Activated T-helper 2 cell treated with anti-CD3 and anti-CD28 coated beads, Interferon-gamma antibody, Interleukin-2, Interleukin-4, amounts not matched to agents 10 μg/mL and 5 μg/mL and 100 μg/mL, durations not matched to agents 14 hours and 24 hours and 36 hours (primary cell): ENCODE measurements around the gene USP13. TPM values are rescaled to one million over a fixed set of nuclear protein-coding genes. Genes with fewer than 3 reads are reported as not detected.
A peak's percentile ranks its signal among the peaks of the same experiment; 100 is the strongest.

Experiments used
- DNase-seq: peaks from one replicate; pipeline ENCODE4 v3.0.0; 2021; ENCODE audit warnings: low spot score
- H3K27ac Mint-ChIP-seq: one replicate; pipeline ENCODE4 v1.8.0; 2021; ENCODE audit warnings: mixed read lengths
- H3K27me3 Mint-ChIP-seq: one replicate; pipeline ENCODE4 v1.8.0; 2021; ENCODE audit warnings: low read depth, mixed read lengths
- H3K36me3 Mint-ChIP-seq: one replicate; pipeline ENCODE4 v1.8.0; 2021; ENCODE audit warnings: low read depth, mixed read lengths
- H3K4me1 Mint-ChIP-seq: one replicate; pipeline ENCODE4 v1.8.0; 2021; ENCODE audit warnings: low read depth, mixed read lengths
- H3K4me3 Mint-ChIP-seq: one replicate; pipeline ENCODE4 v1.8.0; 2021; ENCODE audit warnings: low read depth, mild to moderate bottlenecking, moderate library complexity, mixed read lengths
- H3K9me3 Mint-ChIP-seq: one replicate; pipeline ENCODE4 v1.8.0; 2021; ENCODE audit warnings: mixed read lengths
- intact Hi-C: fragments of 100-400 bp; cut with micrococcal nuclease; formaldehyde crosslinking; loops from one replicate; pipeline ENCODE4 v1.15.1; 2023
- total RNA-seq: library from RNA; stranded (reverse); gene quantifications from 2 replicates; pipeline ENCODE4 v1.2.3, GENCODE V29; 2022

Gene USP13
- 16.4 and 17.0 TPM in 2 replicates for total RNA-seq

DNA sequence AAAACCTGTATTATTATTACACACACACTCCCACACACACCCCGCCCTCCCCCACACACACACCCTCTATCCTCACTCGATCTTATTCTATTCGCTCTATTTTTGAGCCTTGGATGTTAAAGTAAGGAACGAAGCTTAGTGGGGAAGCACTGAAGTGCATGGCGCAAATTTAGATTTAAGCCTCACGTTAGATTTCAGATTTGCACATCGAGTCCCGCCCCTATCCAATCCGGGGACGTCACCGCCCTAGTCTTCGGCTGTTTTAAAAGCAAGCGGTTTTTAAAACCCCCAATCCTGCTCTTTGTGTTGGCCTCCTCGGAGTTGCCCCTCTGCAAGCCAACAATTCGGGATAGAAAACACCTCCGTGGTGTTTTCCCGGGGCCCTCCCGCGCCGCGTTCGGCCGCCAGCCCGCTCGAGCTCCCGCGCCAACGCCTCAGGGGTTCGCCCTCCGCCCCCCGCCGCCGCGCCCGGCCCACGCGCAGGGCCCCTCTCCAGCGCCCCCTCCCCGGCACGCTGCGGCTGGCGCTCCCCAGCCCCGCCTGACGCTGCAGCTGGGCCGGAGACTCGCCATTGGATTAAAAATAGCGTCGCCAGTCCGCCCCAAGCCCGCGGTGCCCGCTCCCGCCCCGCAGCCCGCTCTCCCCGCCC is at the start of gene USP13:
Gene USP13, plus strand, starts transcription at position 594 of the 649 bp plus-strand sequence. CDS start 186 bp downstream, outside the sequence.
- peak; percentile 57 for DNase-seq
- intact Hi-C loops: loop anchor here (1.0 to 10.0 kb wide), 9 partner anchors 43 to 1260 kb away; partner anchors contain the start of genes FXR1, MFN1, MRPL47 and NDUFB5
- H3K36me3 Mint-ChIP-seq: peaks cover 5% of the 10 kb centered on the region
- H3K4me3 Mint-ChIP-seq: peak within 1 kb of the TSS; percentile 94
- H3K27me3 Mint-ChIP-seq: peaks cover 10% of the 10 kb centered on the region
- H3K9me3 Mint-ChIP-seq: no peaks in the 10 kb centered on the region
- peaks cover 26% of the 10 kb centered on the region for H3K4me1 Mint-ChIP-seq
- H3K27ac Mint-ChIP-seq: peak within 1 kb of the TSS; percentile 83

GRCh38 chr3:179603321-179603720 is 49.5 kb upstream of the USP13 start:
- DNase-seq: no peak
- Mint-ChIP-seq H3K9me3 (no peaks in the 10 kb centered on the region), H3K27me3 (no peaks in the 10 kb centered on the region), H3K27ac (peak overlapping the region; percentile 99), H3K36me3 (peaks cover 37% of the 10 kb centered on the region), H3K4me1 (peaks cover 22% of the 10 kb centered on the region), H3K4me3 (peak overlapping the region; percentile 99)
- intact Hi-C loops: loop anchor here (5.0 kb wide), 1 partner anchor 531 kb away; the partner anchor contains the start of gene ZMAT3

DNA sequence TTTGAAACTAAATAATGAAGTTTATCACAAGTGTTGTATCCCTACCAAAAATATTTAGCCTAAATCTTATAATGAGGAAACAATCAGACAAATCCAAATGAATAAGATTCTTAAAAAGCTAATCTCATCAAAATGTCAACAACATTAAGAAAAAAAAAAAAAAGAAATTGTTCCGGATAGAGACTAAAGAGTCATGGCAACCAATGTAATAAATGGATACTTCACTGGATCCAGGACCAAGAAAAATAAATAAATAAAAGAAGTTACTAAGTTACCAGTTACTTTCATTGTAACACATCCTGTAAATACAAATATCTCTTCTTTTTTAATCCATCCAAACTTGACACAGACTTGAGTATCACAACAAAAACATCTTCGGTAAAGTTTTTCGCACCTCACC is 49.0 kb upstream of the USP13 start:
- intact Hi-C loops: loop anchor here (1.0 to 5.0 kb wide), 6 partner anchors 42 to 532 kb away; partner anchors contain the start of genes ACTL6A, MFN1, PIK3CA and USP13
- peaks cover 34% of the 10 kb centered on the region for H3K36me3 Mint-ChIP-seq
- peak overlapping the region; percentile 99 for H3K27ac Mint-ChIP-seq
- no peaks in the 10 kb centered on the region for H3K9me3 Mint-ChIP-seq
- no peak for DNase-seq
- H3K27me3 Mint-ChIP-seq: no peaks in the 10 kb centered on the region
- peaks cover 25% of the 10 kb centered on the region for H3K4me1 Mint-ChIP-seq
- H3K4me3 Mint-ChIP-seq: peak overlapping the region; percentile 99

GRCh38 chr3:179604321-179605078 is 48.3 kb upstream of the USP13 start, which contains the start of the genes MRPL47 and NDUFB5:
Gene MRPL47, minus strand, starts transcription at chr3:179604638. Its CDS starts 14 bp downstream, at chr3:179604624.
Gene NDUFB5, plus strand, starts transcription at chr3:179604794. Its CDS starts 22 bp downstream, at chr3:179604816.
- intact Hi-C loops: loop anchor here (1.0 to 5.0 kb wide), 7 partner anchors 42 to 998 kb away; partner anchors contain the start of genes ACTL6A, MFN1, PIK3CA and TTC14
- Mint-ChIP-seq H3K36me3 (peaks cover 36% of the 10 kb centered on the region), H3K27me3 (no peaks in the 10 kb centered on the region), H3K4me1 (peaks cover 31% of the 10 kb centered on the region), H3K4me3 (peak within 1 kb of the TSS; percentile 99), H3K27ac (peak within 1 kb of the TSS; percentile 99), H3K9me3 (no peaks in the 10 kb centered on the region)
- peak; percentile 91 for DNase-seq

- intact Hi-C loops: loop anchor here (5.0 kb wide), 1 partner anchor 996 kb away; the partner anchor contains the start of gene TTC14
- peaks cover 27% of the 10 kb centered on the region for H3K36me3 Mint-ChIP-seq
- no peak for DNase-seq
- H3K4me1 Mint-ChIP-seq: peaks cover 37% of the 10 kb centered on the region
- no peak overlapping the region for H3K27ac Mint-ChIP-seq
- no peaks in the 10 kb centered on the region for H3K27me3 Mint-ChIP-seq
- peak overlapping the region; percentile 51 for H3K4me3 Mint-ChIP-seq
- no peaks in the 10 kb centered on the region for H3K9me3 Mint-ChIP-seq
Measured at GRCh38 chr3:179606534-179607085, 46.2 kb upstream of the USP13 start.

GRCh38 chr3:179608931-179609720 is 43.7 kb upstream of the USP13 start:
- intact Hi-C loops: loop anchor here (1.0 to 5.0 kb wide), 5 partner anchors 35 to 993 kb away; partner anchors contain the start of genes ACTL6A, TTC14, USP13 and ZNF639
- peak overlapping the region; percentile 74 for H3K4me3 Mint-ChIP-seq
- H3K9me3 Mint-ChIP-seq: no peaks in the 10 kb centered on the region
- peaks cover 47% of the 10 kb centered on the region for H3K4me1 Mint-ChIP-seq
- H3K27me3 Mint-ChIP-seq: no peaks in the 10 kb centered on the region
- H3K27ac Mint-ChIP-seq: peak overlapping the region; percentile 97
- peak; percentile 25 for DNase-seq
- H3K36me3 Mint-ChIP-seq: peaks cover 32% of the 10 kb centered on the region

- no peaks in the 10 kb centered on the region for H3K27me3 Mint-ChIP-seq
- no peaks in the 10 kb centered on the region for H3K9me3 Mint-ChIP-seq
- H3K36me3 Mint-ChIP-seq: peaks cover 32% of the 10 kb centered on the region
- no peak for DNase-seq
- peak overlapping the region; percentile 97 for H3K27ac Mint-ChIP-seq
- intact Hi-C loops: no loop called here
- no peak overlapping the region for H3K4me3 Mint-ChIP-seq
- peaks cover 45% of the 10 kb centered on the region for H3K4me1 Mint-ChIP-seq
Measured at GRCh38 chr3:179610066-179610465, 42.8 kb upstream of the USP13 start.

- DNase-seq: no peak
- Mint-ChIP-seq H3K4me3 (no peak overlapping the region), H3K27me3 (no peaks in the 10 kb centered on the region), H3K36me3 (peaks cover 40% of the 10 kb centered on the region), H3K4me1 (peaks cover 27% of the 10 kb centered on the region), H3K9me3 (no peaks in the 10 kb centered on the region), H3K27ac (no peak overlapping the region)
- intact Hi-C loops: no loop called here
Measured at GRCh38 chr3:179613807-179614206, 39.0 kb upstream of the USP13 start.

GRCh38 chr3:179615458-179616173 is 37.2 kb upstream of the USP13 start:
- DNase-seq: no peak

GRCh38 chr3:179622023-179622422 is 30.8 kb upstream of the USP13 start:
- no peak overlapping the region for H3K4me3 Mint-ChIP-seq
- no peak overlapping the region for H3K27ac Mint-ChIP-seq
- no peaks in the 10 kb centered on the region for H3K27me3 Mint-ChIP-seq
- no peaks in the 10 kb centered on the region for H3K9me3 Mint-ChIP-seq
- H3K36me3 Mint-ChIP-seq: peaks cover 69% of the 10 kb centered on the region
- no peaks in the 10 kb centered on the region for H3K4me1 Mint-ChIP-seq
- intact Hi-C loops: no loop called here
- DNase-seq: no peak

More at GRCh38 chr3:179615458-179616173, 37.2 kb upstream of the USP13 start:
- H3K27ac Mint-ChIP-seq: no peak overlapping the region
- H3K4me1 Mint-ChIP-seq: peaks cover 17% of the 10 kb centered on the region
- H3K27me3 Mint-ChIP-seq: no peaks in the 10 kb centered on the region
- H3K36me3 Mint-ChIP-seq: peaks cover 48% of the 10 kb centered on the region
- H3K4me3 Mint-ChIP-seq: no peak overlapping the region
- no peaks in the 10 kb centered on the region for H3K9me3 Mint-ChIP-seq
- intact Hi-C loops: no loop called here

DNA sequence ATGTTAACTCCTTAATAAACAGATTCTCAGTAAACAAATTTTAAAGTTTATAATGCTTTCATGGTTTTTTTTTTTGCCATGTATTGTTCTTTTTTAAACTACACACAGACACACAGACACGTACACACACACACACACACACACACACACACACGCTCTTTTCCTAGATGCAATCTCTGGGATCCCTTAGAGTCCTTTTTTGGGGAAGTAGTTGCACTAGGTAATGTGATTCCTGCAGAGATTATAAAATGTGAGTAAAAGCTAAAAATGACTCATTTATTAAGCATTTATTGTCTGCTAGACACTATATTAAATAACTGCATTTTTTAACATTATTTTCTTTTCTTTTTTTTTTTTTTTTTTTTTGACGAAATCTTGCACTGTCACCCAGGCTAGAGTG is 28.4 kb upstream of the USP13 start:
- peaks cover 48% of the 10 kb centered on the region for H3K36me3 Mint-ChIP-seq
- no peak overlapping the region for H3K4me3 Mint-ChIP-seq
- H3K27ac Mint-ChIP-seq: no peak overlapping the region
- no peaks in the 10 kb centered on the region for H3K4me1 Mint-ChIP-seq
- no peaks in the 10 kb centered on the region for H3K27me3 Mint-ChIP-seq
- no peak for DNase-seq
- H3K9me3 Mint-ChIP-seq: no peaks in the 10 kb centered on the region
- intact Hi-C loops: no loop called here
